Gastroesophageal sphincter (tissue), 4 donors: ENCODE data around the gene OXNAD1. TPM values are rescaled to one million over a fixed set of nuclear protein-coding genes. Genes with fewer than 3 reads are reported as not detected.

Experiments
- ATAC-seq: fragments of 150-250 bp; one replicate; pipeline ENCODE4 v1.9.1; 2016; ENCODE audit warnings: mild to moderate bottlenecking, moderate library complexity
- H3K27ac ChIP-seq, 4 donors: fragments of 200-600 bp; sonication (generic) in 3 of 4; 1 replicate in 3 of 4; 2 replicates in 1 of 4; pipeline ENCODE4 v1.5.1; 2016 to 2019
- H3K27me3 ChIP-seq: fragments of 200-600 bp; sonication (generic); one replicate; pipeline ENCODE4 v1.5.1; 2019
- H3K36me3 ChIP-seq, 2 donors: fragments of 200-600 bp; sonication (generic); one replicate each; pipeline ENCODE4 v1.5.1; 2019; ENCODE audit warnings: control low read depth in 1 of 2
- H3K4me1 ChIP-seq, 3 donors: fragments of 200-600 bp; sonication (generic); 1 replicate in 2 of 3; 2 replicates in 1 of 3; pipeline ENCODE4 v1.5.1; 2016 to 2019; ENCODE audit warnings: control low read depth in 2 of 3
- H3K4me3 ChIP-seq, 2 donors: fragments of 200-600 bp; sonication (generic); one replicate each; pipeline ENCODE4 v1.5.1; 2019; ENCODE audit warnings: mild to moderate bottlenecking in 1 of 2, moderate library complexity in 1 of 2
- H3K9me3 ChIP-seq, 3 donors: fragments of 200-600 bp; sonication (generic); one replicate each; pipeline ENCODE4 v1.5.1; 2017 to 2019; ENCODE audit warnings: control low read depth in 2 of 3
- EP300 ChIP-seq: sonication (generic); formaldehyde crosslinking; IDR thresholded peaks from one replicate; pipeline ENCODE4 v1.6.1; 2017; ENCODE audit warnings: antibody characterized with exemption, mild to moderate bottlenecking
- POLR2A ChIP-seq, 2 donors: fragments of 450-650 bp; IDR thresholded peaks; one replicate each; pipeline ENCODE4 v1.6.1; 2017; ENCODE audit warnings: antibody characterized with exemption in 2 of 2, mild to moderate bottlenecking in 2 of 2, moderate library complexity in 1 of 2
- POLR2AphosphoS5 ChIP-seq: sonication (generic); formaldehyde crosslinking; IDR thresholded peaks from one replicate; pipeline ENCODE4 v1.6.1; 2017; ENCODE audit warnings: antibody characterized with exemption
- WGBS, 2 donors: methylation state at CpG; one replicate each; pipeline ENCODE4 v1.1.5; 2018; ENCODE audit warnings: low coverage in 1 of 2; 5-methylcytosine and 5-hydroxymethylcytosine counted together
- total RNA-seq, 4 donors: library from RNA; depleted of rRNA; stranded (reverse); fragments of >200 nt; gene quantifications; one replicate each; pipeline ENCODE4 v1.1.0, GENCODE V29; 2016
- TF ChIP-seq, protein P1 (sequence below), 4 experiments: fragments of 200-600 bp in 2 of 4; fragments of 450-650 bp in 2 of 4; sonication (generic) in 1 of 4; IDR thresholded peaks; one replicate each; pipeline ENCODE4 v1.5.1; 2017 to 2019; ENCODE audit warnings: antibody characterized with exemption in 4 of 4, mild to moderate bottlenecking in 2 of 4, moderate library complexity in 2 of 4

OXNAD1 gene
- total RNA-seq, 4 donors from 2014 or later, result 10.2 to 13.2 (median 12.4) TPM

DNA sequence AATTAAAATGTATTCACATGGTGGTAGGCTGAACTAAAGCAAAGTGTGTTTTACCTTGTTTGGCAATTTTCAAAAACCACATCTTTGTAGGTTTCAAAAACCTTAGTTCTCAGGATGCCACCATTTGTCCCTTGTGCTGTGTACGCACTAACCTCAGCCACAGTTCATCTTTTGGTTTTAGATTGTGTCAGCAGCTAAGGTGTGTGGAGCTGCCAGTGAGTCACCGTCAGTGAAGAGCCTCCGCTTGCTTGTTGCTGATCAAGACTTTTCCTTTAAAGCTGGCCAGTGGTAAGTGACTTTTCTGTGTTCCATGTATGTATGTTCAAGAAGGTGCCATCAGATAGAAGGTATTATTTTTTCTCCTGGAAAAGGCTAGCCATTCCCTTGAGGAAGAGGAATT, 21.1 kb downstream of the OXNAD1 start:
- TF ChIP-seq POLR2A (IDR thresholded peaks at IDR 0.05) (no peak), EP300 (no peak), POLR2AphosphoS5 (no peak)
- TF ChIP-seq, protein P1, sequence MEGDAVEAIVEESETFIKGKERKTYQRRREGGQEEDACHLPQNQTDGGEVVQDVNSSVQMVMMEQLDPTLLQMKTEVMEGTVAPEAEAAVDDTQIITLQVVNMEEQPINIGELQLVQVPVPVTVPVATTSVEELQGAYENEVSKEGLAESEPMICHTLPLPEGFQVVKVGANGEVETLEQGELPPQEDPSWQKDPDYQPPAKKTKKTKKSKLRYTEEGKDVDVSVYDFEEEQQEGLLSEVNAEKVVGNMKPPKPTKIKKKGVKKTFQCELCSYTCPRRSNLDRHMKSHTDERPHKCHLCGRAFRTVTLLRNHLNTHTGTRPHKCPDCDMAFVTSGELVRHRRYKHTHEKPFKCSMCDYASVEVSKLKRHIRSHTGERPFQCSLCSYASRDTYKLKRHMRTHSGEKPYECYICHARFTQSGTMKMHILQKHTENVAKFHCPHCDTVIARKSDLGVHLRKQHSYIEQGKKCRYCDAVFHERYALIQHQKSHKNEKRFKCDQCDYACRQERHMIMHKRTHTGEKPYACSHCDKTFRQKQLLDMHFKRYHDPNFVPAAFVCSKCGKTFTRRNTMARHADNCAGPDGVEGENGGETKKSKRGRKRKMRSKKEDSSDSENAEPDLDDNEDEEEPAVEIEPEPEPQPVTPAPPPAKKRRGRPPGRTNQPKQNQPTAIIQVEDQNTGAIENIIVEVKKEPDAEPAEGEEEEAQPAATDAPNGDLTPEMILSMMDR (IDR thresholded peaks at IDR 0.05), result no peak
- H3K27me3 ChIP-seq, result no peaks in the 10 kb centered on the region
- no peak for ATAC-seq
- H3K27ac ChIP-seq, result peak overlapping the region in 2 of 4 donors; percentile 5 to 55
- peak overlapping the region in 1 of 2 donors; percentile 9 for H3K4me3 ChIP-seq
- WGBS, 2 donors, result 94 to 100% methylated on average over 3 of the region's 3 CpGs
- peaks cover 0 to 42% (median 5%) of the 10 kb centered on the region in 3 donors for H3K4me1 ChIP-seq
- H3K9me3 ChIP-seq, result no peaks in the 10 kb centered on the region
- H3K36me3 ChIP-seq, result peaks cover 0 to 58% of the 10 kb centered on the region in 2 donors

DNA sequence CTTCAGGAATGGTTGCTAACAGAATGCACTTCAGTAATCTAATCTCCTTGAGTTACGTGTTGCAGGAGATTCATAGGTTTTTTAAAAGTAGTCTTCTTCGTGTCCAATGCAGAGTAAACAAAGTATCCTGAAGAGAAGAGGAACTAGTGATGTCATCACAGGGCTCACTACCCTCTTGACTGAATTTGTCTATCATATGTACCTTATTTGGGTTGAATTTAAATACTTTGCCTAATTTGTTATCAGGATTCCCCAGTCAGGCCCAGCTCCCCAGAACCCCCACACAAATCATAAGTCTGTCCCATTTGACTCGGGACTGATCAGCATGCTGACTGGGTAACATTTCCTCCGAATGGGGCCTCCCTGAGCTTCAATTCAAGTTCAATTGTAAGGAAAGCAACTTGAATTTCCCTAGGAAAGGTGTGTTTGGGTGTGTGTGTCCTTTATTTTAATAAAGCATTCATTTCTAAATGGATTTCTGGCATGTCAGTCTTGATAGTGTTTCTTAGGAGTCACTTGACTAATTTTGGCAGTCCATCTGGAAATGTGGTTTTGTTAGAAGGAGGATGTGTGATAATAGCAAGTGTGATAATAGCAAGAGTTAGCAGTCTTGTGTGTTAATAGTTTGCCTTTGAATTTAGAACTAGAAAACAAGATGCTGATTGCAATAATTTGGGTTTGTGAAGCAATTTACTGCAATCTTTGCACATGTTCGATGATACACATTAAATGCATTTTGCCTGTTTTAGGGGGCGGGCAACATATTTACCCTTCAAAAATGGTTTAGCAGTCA, 21.9 kb downstream of the OXNAD1 start:
- peak overlapping the region in 2 of 4 donors; percentile 5 to 55 for H3K27ac ChIP-seq
- peaks cover 0 to 44% (median 5%) of the 10 kb centered on the region in 3 donors for H3K4me1 ChIP-seq
- no peaks in the 10 kb centered on the region for H3K9me3 ChIP-seq
- ATAC-seq, result no peak
- WGBS, 2 donors, result 53 to 73% methylated on average over 6 of the region's 6 CpGs
- H3K4me3 ChIP-seq, result peak overlapping the region in 1 of 2 donors; percentile 9
- peaks cover 0 to 56% of the 10 kb centered on the region in 2 donors for H3K36me3 ChIP-seq
- TF ChIP-seq EP300 (no peak), POLR2AphosphoS5 (no peak), POLR2A (IDR thresholded peaks at IDR 0.05) (no peak)
- TF ChIP-seq, protein P1 (IDR thresholded peaks at IDR 0.05), result no peak
- H3K27me3 ChIP-seq, result no peaks in the 10 kb centered on the region

DNA sequence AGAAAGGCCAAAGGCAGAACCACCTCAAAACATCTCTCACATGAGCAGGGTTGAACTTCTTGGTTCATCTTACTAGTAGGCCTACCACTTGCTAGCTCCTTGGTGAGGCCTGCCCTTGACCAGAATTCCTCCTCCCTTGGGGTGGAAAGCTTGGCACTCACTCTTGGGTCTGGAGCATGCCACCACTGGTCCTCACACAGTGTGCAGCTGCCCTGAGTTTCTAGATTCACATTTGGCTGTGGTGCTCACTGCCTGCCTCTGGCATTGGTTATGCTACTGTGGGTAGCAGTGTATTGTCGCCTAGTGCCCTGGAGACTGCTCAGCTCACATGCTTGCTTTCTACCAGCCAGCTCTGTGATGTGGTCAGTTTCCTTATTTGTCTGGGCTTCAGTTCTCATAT, 23.7 kb downstream of the OXNAD1 start:
- H3K4me1 ChIP-seq, result peaks cover 0 to 44% (median 5%) of the 10 kb centered on the region in 3 donors

DNA sequence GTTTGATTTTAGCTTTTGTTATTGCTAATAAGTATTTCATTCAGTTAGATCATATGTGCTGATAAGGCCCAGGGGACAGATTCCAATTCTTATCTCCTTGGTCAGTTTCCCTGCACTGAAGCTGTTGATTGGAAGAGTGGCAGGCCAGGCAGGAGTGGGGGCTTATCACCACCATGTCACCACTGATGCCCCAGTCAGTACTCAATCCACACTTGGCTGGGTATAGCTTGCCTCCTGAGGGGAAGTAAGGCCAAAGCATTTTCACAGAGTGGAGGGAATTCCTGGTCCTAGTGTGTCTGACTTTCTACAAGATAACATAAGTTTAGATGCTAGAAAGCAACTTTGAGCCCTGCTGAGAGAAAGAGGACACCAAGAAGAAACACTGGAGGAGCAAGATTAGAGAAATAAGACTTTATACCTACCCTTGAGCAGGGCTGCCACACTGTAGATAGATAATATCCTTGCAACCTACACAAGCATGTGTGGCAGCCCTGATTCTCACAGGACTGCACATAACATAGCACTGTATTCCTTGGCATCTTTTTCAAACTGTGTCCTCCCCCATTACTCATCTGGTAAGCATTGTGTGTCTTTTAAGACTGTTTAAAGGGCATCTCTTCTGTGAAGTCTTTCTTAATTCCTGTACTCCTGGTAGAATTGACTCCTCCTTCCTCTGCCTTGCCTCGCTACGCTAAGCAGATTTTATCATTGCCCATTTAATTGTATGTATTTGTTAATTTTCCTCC, 24.3 kb downstream of the OXNAD1 start:
- H3K36me3 ChIP-seq, result peaks cover 0 to 36% of the 10 kb centered on the region in 2 donors
- H3K9me3 ChIP-seq, result no peaks in the 10 kb centered on the region
- no peaks in the 10 kb centered on the region for H3K27me3 ChIP-seq
- 69 to 73% methylated on average over 2 of the region's 2 CpGs for WGBS, 2 donors
- no peak overlapping the region for H3K4me3 ChIP-seq
- TF ChIP-seq, protein P1 (IDR thresholded peaks at IDR 0.05), result no peak
- no peak for TF ChIP-seq EP300
- TF ChIP-seq POLR2A (IDR thresholded peaks at IDR 0.05), result no peak
- TF ChIP-seq POLR2AphosphoS5, result no peak
- peaks cover 0 to 44% (median 5%) of the 10 kb centered on the region in 3 donors for H3K4me1 ChIP-seq
- no peak for ATAC-seq
- H3K27ac ChIP-seq, result peak overlapping the region in 3 of 4 donors; percentile 35 to 55 (median 46)

More for the DNA sequence above, 23.7 kb downstream of the OXNAD1 start:
- ATAC-seq, result peak; percentile 37
- Histone ChIP-seq H3K36me3 (peaks cover 0 to 42% of the 10 kb centered on the region in 2 donors), H3K27me3 (no peaks in the 10 kb centered on the region), H3K9me3 (no peaks in the 10 kb centered on the region), H3K27ac (peak overlapping the region in 3 of 4 donors; percentile 7 to 55 (median 35)), H3K4me3 (no peak overlapping the region)
- TF ChIP-seq EP300 (no peak), POLR2A (IDR thresholded peaks at IDR 0.05) (no peak), POLR2AphosphoS5 (no peak)
- TF ChIP-seq, protein P1 (IDR thresholded peaks at IDR 0.05), result no peak
- 25 to 50% methylated on average over 1 of the region's 1 CpG for WGBS, 2 donors
